GM15510 (cell line): ENCODE results near the gene LLGL1.
A peak's percentile ranks its signal among the peaks of the same experiment; 100 is the strongest.

Source experiments
- POLR2A ChIP-seq: IDR thresholded peaks from 3 replicates; pipeline ENCODE4 v1.6.1; 2011; ENCODE audit warnings: borderline replicate concordance; ENCODE audit not compliant: insufficient read length; ENCODE audit errors: extremely low read depth

Gene LLGL1

DNA sequence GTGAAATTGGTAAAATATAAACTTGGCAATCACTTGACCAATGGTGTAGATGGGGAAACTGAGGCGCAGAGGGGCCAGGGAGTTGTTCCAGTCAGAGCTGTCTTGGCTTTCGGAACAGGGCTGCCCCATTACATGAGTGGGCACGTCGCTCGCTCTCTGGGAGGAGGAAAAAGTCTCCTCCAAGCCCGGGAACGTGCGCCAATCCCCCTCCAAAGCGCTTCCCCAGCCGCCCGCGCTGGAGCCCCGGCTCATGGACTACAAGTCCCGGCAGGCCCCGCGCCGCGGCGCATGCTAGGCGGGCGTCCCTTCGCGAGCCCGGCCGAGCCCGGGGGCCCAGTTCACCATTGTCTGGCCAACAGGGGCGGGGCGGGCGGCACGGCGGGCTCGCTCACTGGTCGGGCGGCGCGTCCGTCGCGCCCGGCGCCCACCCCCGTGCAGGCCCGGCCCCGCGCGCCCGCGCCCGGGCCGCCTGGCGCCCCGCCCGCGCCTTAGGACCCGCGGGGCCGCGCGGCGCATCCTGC, at the start of gene LLGL1:
TSS of gene LLGL1 (plus strand) at position 515 of the 521 bp plus-strand sequence. CDS start 48 bp downstream, outside the sequence.
- TF ChIP-seq POLR2A, result no peak

DNA sequence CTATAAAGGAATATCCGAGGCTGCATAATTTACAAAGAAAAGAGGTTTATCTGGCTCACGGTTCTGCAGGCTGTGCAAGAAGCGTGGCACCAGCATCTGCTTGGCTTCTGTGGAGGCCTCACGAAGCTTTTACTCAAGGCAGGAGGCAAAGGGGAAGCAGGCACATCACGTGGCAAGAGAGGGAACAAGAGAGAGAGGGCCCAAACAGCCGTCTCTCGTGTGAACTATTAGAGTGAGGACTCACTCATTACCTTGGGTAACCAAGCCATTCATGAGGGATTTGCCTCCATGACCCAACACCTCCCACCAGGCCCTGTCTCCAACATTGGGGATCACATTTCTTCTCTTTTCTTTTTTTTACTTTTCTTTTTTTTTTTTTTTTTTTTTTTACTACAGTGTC, 49.3 kb upstream of the LLGL1 start:
- TF ChIP-seq POLR2A, result no peak

DNA sequence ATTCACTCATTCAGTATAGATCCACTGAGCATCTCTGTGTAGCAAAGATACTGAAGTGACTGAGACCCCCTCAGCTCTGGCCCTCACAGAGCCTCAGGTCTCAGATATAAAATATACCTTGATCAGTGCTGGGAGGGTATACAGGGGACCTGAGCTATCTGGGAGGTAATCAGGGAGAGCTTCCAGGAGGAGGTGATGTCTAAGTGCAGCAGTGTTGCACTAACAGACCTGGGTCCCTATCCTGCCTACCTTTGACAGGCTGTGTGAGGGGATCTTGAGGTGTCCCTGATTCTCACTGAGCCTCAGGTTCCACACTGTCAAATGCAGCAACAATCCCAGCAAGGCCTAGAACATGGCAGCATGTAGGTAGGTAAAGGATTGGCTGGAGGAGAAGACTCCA, 48.3 kb upstream of the LLGL1 start:
- TF ChIP-seq POLR2A, result no peak

DNA sequence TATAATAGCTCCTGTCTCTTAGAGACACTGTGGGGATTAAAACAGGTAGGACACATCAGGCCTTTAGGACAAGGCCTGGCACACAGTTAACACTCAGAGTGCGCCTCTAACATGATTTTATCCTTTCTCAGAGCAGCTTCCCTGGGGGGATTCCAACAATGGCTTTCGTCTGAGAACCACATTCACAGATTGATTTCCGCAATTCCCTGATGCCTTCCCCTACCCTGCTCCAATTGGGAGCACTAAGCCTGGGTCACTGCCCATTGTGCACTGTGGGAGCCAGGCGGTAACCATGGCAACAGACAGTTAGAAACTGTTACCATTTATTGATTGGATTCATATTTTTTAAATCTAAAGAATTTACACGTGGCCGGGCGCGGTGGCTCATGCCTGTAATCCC, 47.7 kb upstream of the LLGL1 start:
- no peak for TF ChIP-seq POLR2A

DNA sequence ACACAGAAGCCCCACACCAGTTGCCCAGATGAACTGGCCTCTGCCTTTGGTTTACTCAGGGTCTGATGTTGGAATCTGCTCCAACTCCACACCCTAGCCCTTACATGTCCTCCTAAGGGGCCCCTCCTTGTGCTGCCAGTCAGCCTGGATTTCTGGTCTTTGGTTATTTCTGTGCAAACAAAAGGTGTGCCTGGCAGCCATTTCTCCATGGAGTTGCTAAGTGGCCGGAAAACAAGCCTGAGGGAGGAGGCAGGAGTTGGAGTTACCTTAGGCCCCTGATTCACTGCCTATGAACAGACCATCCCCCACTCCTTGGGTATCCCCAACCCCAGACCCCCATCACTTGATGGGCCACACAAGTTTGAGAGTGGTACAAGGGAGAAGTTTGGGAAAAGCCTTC, 46.2 kb upstream of the LLGL1 start:
- no peak for TF ChIP-seq POLR2A

DNA sequence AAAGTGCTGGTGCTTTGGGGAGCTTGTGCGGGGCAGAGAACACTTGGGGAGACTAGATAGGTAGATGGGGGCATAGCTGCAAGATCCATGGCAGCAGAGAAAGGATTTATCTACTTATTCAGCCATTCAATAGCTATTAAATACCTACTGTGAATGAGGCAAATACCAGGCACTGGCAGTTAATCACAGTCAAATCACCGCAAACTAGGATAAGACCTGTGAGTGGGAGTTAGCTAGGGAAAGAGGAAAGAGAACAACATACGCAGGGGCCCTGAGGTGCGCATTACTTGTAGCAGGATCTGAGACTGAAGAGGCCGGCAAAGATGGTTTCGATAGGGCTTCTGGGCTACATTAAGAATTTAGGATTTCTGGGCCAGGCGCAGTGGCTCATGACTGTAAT, 45.6 kb upstream of the LLGL1 start:
- TF ChIP-seq POLR2A, result no peak

DNA sequence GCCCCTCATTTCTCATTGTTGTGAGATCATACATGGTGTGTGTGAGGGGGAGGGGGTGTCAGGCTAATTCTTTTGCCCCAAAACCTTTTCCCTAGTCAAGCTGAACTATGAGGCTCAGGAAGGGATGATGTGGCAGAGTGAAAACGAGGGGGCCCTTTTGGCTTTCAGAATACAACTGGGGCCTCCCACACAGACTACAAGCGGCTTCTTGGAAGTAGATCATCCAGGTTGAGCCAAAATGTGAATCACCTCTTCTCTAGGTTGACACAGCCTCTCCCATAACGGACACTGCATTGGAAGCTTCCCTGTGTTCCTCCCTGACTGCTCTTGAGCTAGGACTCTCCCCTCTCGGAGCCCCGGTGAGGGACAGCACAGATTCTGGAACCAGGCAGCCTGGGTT, 44.1 kb upstream of the LLGL1 start:
- TF ChIP-seq POLR2A, result no peak

DNA sequence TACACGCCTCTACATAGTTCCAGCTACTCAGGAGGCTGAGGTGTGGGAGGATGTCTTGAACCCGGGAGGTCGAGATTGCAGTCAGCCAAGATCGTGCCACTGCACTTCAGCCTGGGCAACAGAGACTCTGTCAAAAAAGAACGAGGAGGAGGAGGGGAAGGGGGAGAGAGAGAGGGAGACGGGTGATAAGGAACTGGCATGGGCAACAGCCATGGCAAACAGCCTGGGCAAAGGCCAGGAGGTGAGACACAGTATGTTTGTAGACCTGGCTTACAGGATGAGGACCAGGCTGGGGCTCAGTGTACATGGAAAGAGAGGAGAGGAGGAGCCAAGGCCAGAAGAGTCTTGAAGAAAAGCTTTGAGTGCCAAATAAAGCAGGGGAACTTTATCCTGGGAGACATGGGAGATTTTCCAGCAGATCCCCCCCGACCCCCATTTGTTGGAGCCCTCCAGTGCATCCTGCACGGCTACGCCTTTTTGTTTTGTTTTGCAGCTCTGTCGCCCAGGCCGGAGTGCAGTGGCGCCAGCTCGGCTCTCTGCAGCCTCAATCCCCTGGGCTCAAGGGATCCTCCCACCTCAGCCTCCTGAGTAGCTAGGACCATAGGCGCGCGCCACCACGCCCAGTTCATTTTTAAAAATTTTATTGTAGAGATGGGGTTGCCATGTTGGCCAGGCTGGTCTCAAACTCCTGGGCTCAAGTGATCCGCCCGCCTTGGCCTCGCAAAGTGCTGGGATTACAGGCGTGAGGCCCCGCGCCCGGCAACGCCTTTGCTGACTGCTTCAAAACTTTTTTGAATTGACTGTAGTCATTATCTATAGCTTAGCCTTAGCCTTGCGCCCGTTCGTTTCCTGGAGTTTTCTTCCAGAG, 43.1 kb upstream of the LLGL1 start:
- TF ChIP-seq POLR2A, result no peak

DNA sequence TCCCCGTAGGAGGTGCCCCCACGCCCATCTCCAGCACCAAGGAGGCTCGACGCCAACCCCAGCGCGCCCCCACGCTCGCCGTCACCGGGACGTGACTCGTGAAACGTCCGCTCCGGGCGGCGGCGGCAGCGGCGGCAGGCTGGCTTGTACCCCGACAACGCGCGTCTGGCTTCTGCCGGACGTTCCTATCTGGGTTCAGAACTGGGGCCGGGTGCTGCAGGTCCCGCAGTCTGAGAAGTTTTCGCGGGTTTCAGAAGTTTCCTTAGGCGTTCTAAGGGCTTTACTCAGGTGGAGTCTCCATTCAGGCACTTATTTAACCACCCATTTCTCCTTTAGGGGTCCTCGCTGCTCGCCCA, 42.5 kb upstream of the LLGL1 start:
- peak; percentile 69 for TF ChIP-seq POLR2A

DNA sequence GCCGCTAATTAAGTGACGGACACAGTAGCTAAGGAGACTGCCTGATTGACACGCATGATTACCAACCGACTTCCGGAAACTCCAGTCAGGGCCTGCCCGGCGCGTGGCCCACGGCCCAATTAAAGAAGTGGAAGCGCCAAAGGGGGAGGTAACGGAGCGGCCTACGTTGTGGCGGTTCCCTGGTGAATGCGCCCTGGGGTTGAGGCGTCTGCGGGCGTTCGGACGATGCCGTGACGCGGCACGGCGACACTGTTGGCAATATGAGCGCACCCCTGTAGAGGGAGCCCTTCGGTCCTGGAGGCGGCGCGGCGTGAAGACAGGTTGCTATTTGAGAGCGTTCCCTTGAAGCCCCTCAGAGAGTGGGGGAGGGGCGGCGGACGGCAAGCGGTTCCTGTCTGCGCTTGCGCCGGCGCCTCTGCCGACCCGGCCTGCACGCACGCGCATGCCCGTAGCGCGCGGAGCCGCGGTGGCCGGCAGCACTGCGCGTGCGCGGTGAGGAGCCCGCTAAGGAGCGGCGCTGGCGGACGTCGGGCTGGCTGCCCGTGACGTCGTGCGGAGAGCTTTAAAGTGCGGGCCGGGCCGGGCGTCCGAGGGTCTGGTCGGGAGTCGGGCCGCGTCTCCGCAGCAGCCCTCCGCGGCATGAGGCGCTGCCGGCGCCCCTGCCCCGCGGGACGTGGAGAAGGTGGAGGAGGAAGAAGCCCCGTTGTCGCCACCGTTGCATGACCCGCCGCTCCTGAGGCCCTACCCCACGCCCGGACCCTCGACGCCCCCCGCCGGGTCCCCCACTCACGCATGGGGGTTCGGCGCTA, 41.9 kb upstream of the LLGL1 start, which contains the start of gene ALKBH5:
TSS of gene ALKBH5 (plus strand) at position 495 of the 809 bp plus-strand sequence. CDS start 416 bp downstream, outside the sequence.
- TF ChIP-seq POLR2A, result peak; percentile 71

DNA sequence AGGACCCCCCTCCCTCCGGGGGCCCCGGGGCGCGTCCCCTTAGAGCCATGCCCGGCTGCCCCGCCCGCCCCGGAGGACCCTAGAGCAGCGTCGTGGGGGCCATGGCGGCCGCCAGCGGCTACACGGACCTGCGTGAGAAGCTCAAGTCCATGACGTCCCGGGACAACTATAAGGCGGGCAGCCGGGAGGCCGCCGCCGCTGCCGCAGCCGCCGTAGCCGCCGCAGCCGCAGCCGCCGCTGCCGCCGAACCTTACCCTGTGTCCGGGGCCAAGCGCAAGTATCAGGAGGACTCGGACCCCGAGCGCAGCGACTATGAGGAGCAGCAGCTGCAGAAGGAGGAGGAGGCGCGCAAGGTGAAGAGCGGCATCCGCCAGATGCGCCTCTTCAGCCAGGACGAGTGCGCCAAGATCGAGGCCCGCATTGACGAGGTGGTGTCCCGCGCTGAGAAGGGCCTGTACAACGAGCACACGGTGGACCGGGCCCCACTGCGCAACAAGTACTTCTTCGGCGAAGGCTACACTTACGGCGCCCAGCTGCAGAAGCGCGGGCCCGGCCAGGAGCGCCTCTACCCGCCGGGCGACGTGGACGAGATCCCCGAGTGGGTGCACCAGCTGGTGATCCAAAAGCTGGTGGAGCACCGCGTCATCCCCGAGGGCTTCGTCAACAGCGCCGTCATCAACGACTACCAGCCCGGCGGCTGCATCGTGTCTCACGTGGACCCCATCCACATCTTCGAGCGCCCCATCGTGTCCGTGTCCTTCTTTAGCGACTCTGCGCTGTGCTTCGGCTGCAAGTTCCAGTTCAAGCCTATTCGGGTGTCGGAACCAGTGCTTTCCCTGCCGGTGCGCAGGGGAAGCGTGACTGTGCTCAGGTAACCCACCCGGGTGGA, 41.0 kb upstream of the LLGL1 start:
- TF ChIP-seq POLR2A, result no peak

DNA sequence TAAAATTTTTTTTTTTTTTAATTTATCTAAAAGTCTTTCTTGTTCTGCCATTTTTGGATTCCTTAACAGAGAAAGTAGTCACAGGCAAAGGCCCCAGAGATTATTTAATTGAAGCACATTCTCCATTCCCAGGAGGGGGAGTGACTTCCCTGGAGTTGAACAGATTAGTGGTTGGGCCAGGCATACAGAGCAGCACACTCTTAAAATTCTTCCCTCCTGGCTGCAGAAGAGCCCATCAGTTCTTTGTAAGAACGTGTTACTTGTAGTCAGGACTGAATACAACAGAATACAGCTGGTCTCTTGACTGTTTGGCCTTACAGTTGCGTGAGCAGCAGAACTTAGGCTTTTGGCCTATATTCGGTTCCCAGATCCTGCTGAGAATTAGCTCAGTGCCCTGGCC, 40.0 kb upstream of the LLGL1 start:
- no peak for TF ChIP-seq POLR2A

DNA sequence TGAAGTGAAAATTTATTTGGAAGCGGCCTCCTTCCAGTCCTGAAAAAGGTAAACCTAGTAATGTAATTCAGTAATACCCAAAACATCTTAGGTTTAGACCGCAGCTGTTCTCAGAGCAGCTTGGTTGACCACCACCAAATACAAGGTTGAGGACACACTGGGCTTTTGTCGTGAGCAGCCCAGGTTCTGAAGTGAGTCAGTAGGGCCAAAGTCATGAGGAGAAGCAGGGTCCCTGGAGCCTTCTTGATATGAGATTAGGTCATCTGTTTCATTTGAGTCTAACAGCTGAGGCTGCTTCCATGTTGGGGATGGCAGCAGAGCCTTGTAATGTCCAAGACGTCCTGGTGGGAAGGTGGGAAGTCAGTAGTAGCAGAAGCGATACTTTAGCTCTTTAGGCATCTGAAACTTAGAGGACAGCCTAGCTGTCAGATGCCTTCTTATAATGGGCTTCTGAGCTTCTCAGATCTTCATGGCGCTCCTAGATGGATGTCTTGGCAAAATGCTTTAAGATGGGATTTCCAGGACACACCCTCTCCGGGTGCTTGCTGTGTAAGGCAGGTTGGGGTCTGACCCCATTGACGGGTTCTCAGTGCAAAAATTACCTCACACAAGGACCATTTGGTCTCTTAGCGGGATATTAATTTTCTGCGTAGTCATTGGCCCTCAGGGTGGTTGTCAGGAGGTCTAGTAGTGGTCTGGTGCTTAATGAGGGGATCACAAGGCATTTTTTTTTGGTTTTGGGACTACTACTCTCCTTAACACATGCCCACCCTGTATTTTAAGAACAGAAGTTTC, 39.4 kb upstream of the LLGL1 start:
- no peak for TF ChIP-seq POLR2A

DNA sequence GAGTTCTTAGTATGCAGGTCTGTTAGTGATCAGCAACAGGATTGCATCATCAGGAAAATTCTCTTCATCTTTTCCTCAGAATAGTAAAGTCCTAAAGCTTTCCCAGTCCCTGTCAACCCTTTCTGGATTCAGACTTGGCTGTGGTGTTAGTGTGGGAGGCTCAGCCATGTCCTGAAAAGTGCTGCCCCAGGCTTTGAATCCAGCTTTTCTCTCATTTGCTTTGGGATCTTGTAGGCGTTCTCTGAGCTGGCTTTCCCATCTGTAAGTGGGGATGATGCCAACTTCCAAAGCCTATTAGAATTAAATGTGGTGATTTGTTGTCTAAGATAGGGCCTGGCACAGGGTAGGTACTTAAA, 38.8 kb upstream of the LLGL1 start:
- no peak for TF ChIP-seq POLR2A
